Measurements from ENCODE around the gene FABP3.

GRCh38 chr1:31378001-31378400 lies 5.1 kb upstream of the FABP3 start:
- TF ChIP-seq CTCF (conservative IDR thresholded peaks at IDR 0.05; ENCODE audit: low read depth, low read length) (no peak), EZH2 (IDR thresholded peaks at IDR 0.05; ENCODE audit: low read length, unreplicated experiment) (no peak), EZH2phosphoT487 (IDR thresholded peaks at IDR 0.05; ENCODE audit: borderline replicate concordance, low read length) (no peak)

All from PC-3 (cell line).